GM12891 (cell line): ENCODE results near the gene MBD6.

Experiments used
- DNase-seq: peaks from one replicate; pipeline ENCODE4 v3.0.0; 2011; ENCODE audit warnings: low spot score; ENCODE audit not compliant: insufficient read length
- FAIRE-seq: peaks from 2 replicates; lab custom pipeline; 2011; peaks lifted over from hg19 to GRCh38; lab: Jason Lieb, UNC
- PAX5 ChIP-seq: IDR thresholded peaks from 2 replicates; pipeline ENCODE4 v1.6.1; 2011; ENCODE audit warnings: low read length, moderate library complexity, mild to moderate bottlenecking; ENCODE audit not compliant: insufficient read depth, severe bottlenecking
- POLR2A ChIP-seq: IDR thresholded peaks from 2 replicates; pipeline ENCODE4 v1.6.1; 2011; ENCODE audit warnings: low read depth, low read length, control low read depth
- POLR2AphosphoS5 ChIP-seq: IDR thresholded peaks from 2 replicates; pipeline ENCODE4 v1.6.1; 2011; ENCODE audit warnings: low read depth, low read length, control low read depth
- POU2F2 ChIP-seq: IDR thresholded peaks from 2 replicates; pipeline ENCODE4 v1.6.1; 2011; ENCODE audit warnings: low read depth, mild to moderate bottlenecking, control low read depth, low read length, moderate library complexity
- SPI1 ChIP-seq: IDR thresholded peaks from 2 replicates; pipeline ENCODE4 v1.6.1; 2011; ENCODE audit warnings: low read depth, low read length, control low read depth
- TAF1 ChIP-seq: IDR thresholded peaks from 2 replicates; pipeline ENCODE4 v1.6.1; 2011; ENCODE audit warnings: low read depth, low read length, control low read depth

MBD6 gene

DNA sequence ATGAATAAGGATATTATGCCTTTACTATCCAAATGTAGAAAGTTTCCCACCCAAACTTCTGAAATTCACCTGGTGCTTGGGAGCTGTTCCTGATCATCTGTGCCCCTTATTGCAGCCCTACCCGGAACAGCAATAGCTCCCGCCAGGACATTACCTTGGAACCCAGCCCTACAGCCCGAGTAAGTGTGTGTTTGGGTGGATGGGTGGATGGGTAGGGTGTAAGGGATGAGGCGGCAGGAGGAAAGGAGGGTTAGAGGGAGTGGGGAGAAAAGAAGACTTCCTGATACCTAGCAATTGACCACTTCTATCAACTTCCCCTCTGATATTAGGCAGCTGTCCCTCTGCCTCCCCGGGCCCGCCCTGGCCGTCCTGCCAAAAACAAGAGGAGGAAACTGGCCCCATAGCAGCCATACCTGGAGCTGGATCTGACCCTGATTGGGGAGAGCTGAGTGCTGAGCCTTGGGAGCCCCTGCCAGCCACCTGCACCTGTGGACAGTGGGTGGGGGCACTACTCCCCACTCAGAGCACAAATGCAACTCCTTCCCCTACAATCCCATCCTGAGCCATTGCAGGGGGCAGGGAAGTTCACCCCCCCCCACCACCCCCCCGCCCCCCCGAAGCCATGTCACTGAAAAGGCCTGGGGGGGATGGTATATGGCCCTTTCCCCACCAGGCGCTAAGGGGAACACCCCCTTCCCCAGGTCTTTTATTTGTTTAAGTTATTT lies 6.4 kb downstream of the MBD6 start:
- TF ChIP-seq PAX5 (no peak), POU2F2 (no peak), POLR2A (no peak), SPI1 (no peak), TAF1 (no peak), POLR2AphosphoS5 (no peak)
- no peak for FAIRE-seq
- no peak for DNase-seq

- TF ChIP-seq POLR2A (no peak), PAX5 (no peak), POLR2AphosphoS5 (no peak), POU2F2 (no peak)
- no peak for FAIRE-seq
Measured at GRCh38 chr12:57529831-57530230, 7.2 kb downstream of the MBD6 start.

GRCh38 chr12:57530396-57531142 lies 7.9 kb downstream of the MBD6 start:
- FAIRE-seq (no peak), DNase-seq (no peak)
- TF ChIP-seq POU2F2: no peak
- no peak for TF ChIP-seq POLR2AphosphoS5
- TF ChIP-seq POLR2A: no peak
- TF ChIP-seq SPI1: no peak
- TF ChIP-seq PAX5: no peak
- TF ChIP-seq TAF1: no peak

More at GRCh38 chr12:57529831-57530230, 7.2 kb downstream of the MBD6 start:
- DNase-seq: no peak

GRCh38 chr12:57531836-57532235 lies 9.2 kb downstream of the MBD6 start:
- FAIRE-seq (no peak), DNase-seq (no peak)
- TF ChIP-seq POLR2AphosphoS5 (peak; percentile 18; the same call in 1 of the 2 replicates), TAF1 (no peak), POU2F2 (no peak)

- DNase-seq (no peak), FAIRE-seq (no peak)
- TF ChIP-seq POLR2AphosphoS5 (no peak), POLR2A (no peak), PAX5 (no peak), TAF1 (no peak), POU2F2 (no peak), SPI1 (no peak)
Measured at GRCh38 chr12:57533108-57533507, 10.5 kb downstream of the MBD6 start.

DNA sequence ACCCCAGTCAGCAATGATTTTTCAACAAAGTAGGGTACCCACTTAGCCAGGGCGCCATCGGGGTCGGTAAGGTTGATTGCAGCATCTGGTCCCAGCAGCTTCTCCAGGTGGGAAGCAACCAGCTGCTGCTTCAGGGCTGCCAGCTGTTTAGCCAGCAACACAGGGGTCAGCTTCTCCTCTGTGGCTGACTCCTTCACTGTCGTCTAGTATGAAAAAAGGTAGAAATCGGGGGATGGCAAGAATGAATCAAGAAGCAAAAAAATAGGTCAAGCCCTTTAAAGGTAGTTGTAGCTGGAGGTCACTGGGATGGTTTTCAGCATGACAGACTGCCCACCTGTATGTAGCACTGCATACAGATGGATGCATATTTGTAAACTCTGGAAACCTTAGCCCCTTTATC lies 11.6 kb downstream of the MBD6 start:
- TF ChIP-seq POU2F2 (no peak), POLR2A (no peak), POLR2AphosphoS5 (no peak), SPI1 (no peak), TAF1 (no peak), PAX5 (no peak)
- DNase-seq: no peak

GRCh38 chr12:57534991-57535543 lies 12.4 kb downstream of the MBD6 start:
- TF ChIP-seq SPI1 (no peak), POU2F2 (no peak), TAF1 (no peak), POLR2A (no peak), PAX5 (no peak), POLR2AphosphoS5 (no peak)
- FAIRE-seq: no peak
- no peak for DNase-seq

More for the DNA sequence above, 11.6 kb downstream of the MBD6 start:
- FAIRE-seq: no peak

- no peak for FAIRE-seq
Measured at GRCh38 chr12:57535764-57536596, 13.4 kb downstream of the MBD6 start.

DNA sequence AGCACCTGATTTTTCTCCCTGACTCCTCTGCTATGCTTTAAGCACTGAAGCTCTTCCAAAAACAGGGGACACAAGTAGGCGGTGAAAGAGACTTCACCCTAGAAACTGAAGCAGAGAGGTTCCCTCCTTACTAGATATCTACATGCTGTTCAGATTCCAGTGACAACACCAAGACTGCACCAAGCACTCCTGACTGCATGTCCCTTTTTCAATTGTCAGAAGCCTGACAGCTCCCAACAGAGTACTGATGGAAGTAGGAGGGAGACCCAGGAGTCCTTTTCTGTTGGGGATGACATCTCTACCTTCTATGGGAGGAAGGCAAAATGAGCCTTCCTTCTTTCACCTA lies 13.9 kb downstream of the MBD6 start:
- FAIRE-seq (no peak), DNase-seq (no peak)
- TF ChIP-seq POU2F2 (no peak), POLR2AphosphoS5 (no peak), POLR2A (no peak), PAX5 (no peak), TAF1 (no peak), SPI1 (no peak)

More at GRCh38 chr12:57535764-57536596, 13.4 kb downstream of the MBD6 start:
- DNase-seq: no peak
- no peak for TF ChIP-seq POU2F2

DNA sequence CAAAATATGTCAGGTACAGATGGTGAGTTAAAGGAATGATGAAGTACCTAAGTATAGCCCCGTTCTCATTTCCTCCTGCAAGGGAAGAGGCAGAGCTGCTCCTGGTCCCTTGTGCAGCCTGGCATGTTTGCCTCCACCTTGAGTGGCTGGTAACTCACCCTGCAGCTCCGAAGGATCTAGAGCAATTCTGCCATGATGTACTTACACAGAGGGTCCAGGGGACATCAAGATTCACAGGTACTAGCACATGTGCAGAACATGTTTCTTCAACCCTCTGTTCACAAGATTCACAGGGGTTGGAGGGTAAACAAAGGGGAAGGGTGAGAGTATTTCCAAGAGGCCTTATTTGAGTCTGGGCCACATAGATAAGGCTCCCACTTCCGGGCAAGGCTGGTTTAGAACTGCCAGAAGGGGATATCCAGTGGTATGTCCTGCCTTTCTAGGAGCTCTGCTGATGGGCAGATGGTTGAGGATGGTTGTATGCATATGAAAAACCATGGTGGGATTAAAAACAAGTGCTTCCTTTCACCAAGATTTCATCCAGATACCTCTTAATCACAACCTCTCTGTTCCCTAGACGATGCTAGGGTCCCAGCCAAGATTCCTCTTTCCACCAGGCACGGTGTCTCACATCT lies 16.6 kb downstream of the MBD6 start:
- DNase-seq (no peak), FAIRE-seq (no peak)
- TF ChIP-seq TAF1: no peak
- no peak for TF ChIP-seq POLR2A
- TF ChIP-seq PAX5: no peak
- no peak for TF ChIP-seq POU2F2
- TF ChIP-seq SPI1: no peak
- no peak for TF ChIP-seq POLR2AphosphoS5
